EH (cell line): ENCODE results near the gene AHR.
"Not testable (repeated sequence)": the region's sequence is repeated elsewhere in the genome, so short reads cannot be mapped to it uniquely, and the experiment has no call there.

ENCODE experiments used
- DNase-seq: peaks from one replicate; pipeline ENCODE4 v3.0.0-alpha.2; 2015; ENCODE audit warnings: low read depth

The AHR gene

GRCh38 chr7:17339952-17340351, 41.5 kb downstream of the AHR start:
- DNase-seq = no peak

GRCh38 chr7:17340655-17341054, 42.2 kb downstream of the AHR start:
- no peak for DNase-seq

- DNase-seq = peak; percentile 18
Measured at GRCh38 chr7:17342756-17343155, 44.3 kb downstream of the AHR start.

GRCh38 chr7:17347401-17347800, 48.9 kb downstream of the AHR start:
- DNase-seq = no peak

GRCh38 chr7:17348932-17349331, 50.5 kb downstream of the AHR start:
- DNase-seq = not testable (repeated sequence)

GRCh38 chr7:17350321-17350720, 51.9 kb downstream of the AHR start:
- DNase-seq = not testable (repeated sequence)

- not testable (repeated sequence) for DNase-seq
Measured at GRCh38 chr7:17353650-17354419, 55.4 kb downstream of the AHR start.

- no peak for DNase-seq
Measured at GRCh38 chr7:17354473-17354872, 56.0 kb downstream of the AHR start.

- DNase-seq = no peak
Measured at GRCh38 chr7:17355050-17355449, 56.6 kb downstream of the AHR start.

- peak; percentile 29 for DNase-seq
Measured at GRCh38 chr7:17357952-17358351, 59.5 kb downstream of the AHR start.

GRCh38 chr7:17359610-17360009, 61.2 kb downstream of the AHR start:
- no peak for DNase-seq

- peak; percentile 30 for DNase-seq
Measured at GRCh38 chr7:17362439-17363105, 64.1 kb downstream of the AHR start.

- no peak for DNase-seq
Measured at GRCh38 chr7:17364671-17365070, 66.2 kb downstream of the AHR start.

- DNase-seq = no peak
Measured at GRCh38 chr7:17365775-17366174, 67.3 kb downstream of the AHR start.

GRCh38 chr7:17367502-17367901, 69.0 kb downstream of the AHR start:
- DNase-seq = peak; percentile 61

- no peak for DNase-seq
Measured at GRCh38 chr7:17368856-17369524, 70.5 kb downstream of the AHR start.

GRCh38 chr7:17369691-17370426, 71.4 kb downstream of the AHR start:
- peak; percentile 88 for DNase-seq

- DNase-seq = no peak
Measured at GRCh38 chr7:17370901-17371585, 72.6 kb downstream of the AHR start.

- peak; percentile 97 for DNase-seq
Measured at GRCh38 chr7:17371671-17372524, 73.4 kb downstream of the AHR start.

GRCh38 chr7:17374157-17374556, 75.7 kb downstream of the AHR start:
- no peak for DNase-seq

- DNase-seq = no peak
Measured at GRCh38 chr7:17374654-17375053, 76.2 kb downstream of the AHR start.
